Activated CD4-positive, alpha-beta T cell treated with anti-CD3 and anti-CD28 coated beads for 36 hours (primary cell): ENCODE results near the gene DRAM1. TPM values are rescaled to one million over a fixed set of nuclear protein-coding genes. Genes with fewer than 3 reads are reported as not detected.
"Not testable (repeated sequence)": the region's sequence is repeated elsewhere in the genome, so short reads cannot be mapped to it uniquely, and the experiment has no call there.

Source experiments
- ATAC-seq: fragments of 200-7000 bp; cut with Tn5 transposase; one replicate; pipeline ENCODE4 v1.10.0; 2021; ENCODE audit warnings: mild to moderate bottlenecking, moderate library complexity
- CTCF ChIA-PET: fragments of 350-600 bp; sonication (Branson Sonifier 250); formaldehyde crosslinking; loops from one replicate; lab custom pipeline; 2021; ENCODE audit warnings: antibody characterized with exemption; lab: Charles Lee
- POLR2A ChIA-PET: fragments of 350-600 bp; sonication (Branson Sonifier 250); formaldehyde crosslinking; loops from one replicate; lab custom pipeline; 2021; ENCODE audit warnings: antibody characterized with exemption, inconsistent platforms; lab: Charles Lee
- DNase-seq: peaks from one replicate; pipeline ENCODE4 v3.0.0-alpha.2; 2020
- H3K27ac Mint-ChIP-seq: one replicate; pipeline ENCODE4 v1.8.0; 2021; ENCODE audit warnings: mixed read lengths
- H3K27me3 Mint-ChIP-seq: one replicate; pipeline ENCODE4 v1.8.0; 2021; ENCODE audit warnings: mixed read lengths
- H3K36me3 Mint-ChIP-seq: one replicate; pipeline ENCODE4 v1.8.0; 2021; ENCODE audit warnings: low read depth, mixed read lengths
- H3K4me1 Mint-ChIP-seq: one replicate; pipeline ENCODE4 v1.8.0; 2021; ENCODE audit warnings: mixed read lengths
- H3K4me3 Mint-ChIP-seq: one replicate; pipeline ENCODE4 v1.8.0; 2021; ENCODE audit warnings: mild to moderate bottlenecking, moderate library complexity, mixed read lengths
- H3K9me3 Mint-ChIP-seq: one replicate; pipeline ENCODE4 v1.8.0; 2021; ENCODE audit warnings: low read depth, mixed read lengths
- intact Hi-C, 2 experiments: fragments of 100-400 bp; cut with DNase I in 1 of 2; cut with micrococcal nuclease in 1 of 2; formaldehyde crosslinking; loops; one replicate each; pipeline versions ENCODE4 v1.14.2 to v1.15.1; 2022 to 2024; cut with DNase I, micrococcal nuclease
- total RNA-seq, 2 experiments: library from RNA; stranded (reverse); gene quantifications; one replicate each; pipeline ENCODE4 v1.2.3, GENCODE V29; 2021

The DRAM1 gene
- total RNA-seq, 2 experiments from 2014 or later = 2.3 to 2.4 TPM

- no peak for ATAC-seq
- ChIA-PET POLR2A (interaction anchor here (0.6 to 0.7 kb wide), 2 partner anchors 93 to 475 kb away, joined by 3 to 5 read pairs; no protein-coding TSS in a partner anchor), CTCF (interaction anchor here (0.7 to 1.2 kb wide), 3 partner anchors 71 to 294 kb away, joined by 3 read pairs; no protein-coding TSS in a partner anchor)
- Mint-ChIP-seq H3K27ac (no peak overlapping the region), H3K9me3 (no peaks in the 10 kb centered on the region), H3K27me3 (no peaks in the 10 kb centered on the region), H3K4me3 (no peak overlapping the region), H3K36me3 (no peaks in the 10 kb centered on the region), H3K4me1 (peaks cover 3% of the 10 kb centered on the region)
- intact Hi-C loops = no loop called here
- DNase-seq = no peak
These were observed 32.2 kb upstream of the DRAM1 start for GRCh38 chr12:101845137-101845711.

DNA sequence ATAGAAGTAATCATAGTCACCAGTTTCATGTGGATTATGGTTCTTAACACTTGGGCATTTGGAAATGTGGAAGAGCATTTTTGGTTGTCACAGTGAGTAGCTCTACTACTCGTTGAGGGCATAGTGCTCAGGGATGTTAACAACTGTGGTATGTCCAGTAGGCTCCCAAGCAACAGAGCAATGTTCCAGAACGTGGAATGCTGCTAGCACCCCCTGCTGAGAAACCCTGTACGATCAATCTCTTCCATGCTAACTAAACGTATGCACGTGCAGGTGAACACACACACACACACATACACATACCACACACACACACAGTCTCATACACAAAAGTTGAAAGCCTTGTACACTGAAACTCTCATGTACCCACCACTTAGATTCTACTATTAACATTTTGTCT lies 30.1 kb upstream of the DRAM1 start:
- ChIA-PET POLR2A (no interaction called here), CTCF (interaction anchor here (1.3 to 1.9 kb wide), 2 partner anchors 54 to 74 kb away, joined by 3 to 4 read pairs; no protein-coding TSS in a partner anchor)
- Mint-ChIP-seq H3K4me3 (no peak overlapping the region), H3K4me1 (peaks cover 9% of the 10 kb centered on the region), H3K36me3 (no peaks in the 10 kb centered on the region), H3K9me3 (no peaks in the 10 kb centered on the region), H3K27me3 (no peaks in the 10 kb centered on the region), H3K27ac (no peak overlapping the region)
- no peak for DNase-seq
- ATAC-seq = no peak
- intact Hi-C loops = no loop called here

DNA sequence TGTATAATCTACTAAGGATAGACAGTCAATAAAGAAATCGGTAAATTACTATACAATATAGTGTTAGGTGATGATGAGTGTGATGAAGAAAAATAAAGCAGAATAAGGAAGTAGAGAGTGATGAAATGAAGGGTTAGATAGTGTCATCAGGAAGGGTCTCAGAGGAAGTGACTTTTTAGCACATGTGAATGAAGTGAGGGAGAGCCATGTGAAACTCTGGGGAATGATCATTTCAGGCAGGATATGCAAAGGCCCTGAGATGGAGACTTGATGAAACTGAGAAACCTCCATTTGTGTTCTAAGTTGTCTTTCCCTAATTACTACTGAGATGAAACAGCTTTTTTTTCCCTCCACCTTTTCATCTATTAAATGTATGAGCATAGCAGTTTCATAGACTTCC lies 27.2 kb upstream of the DRAM1 start:
- no peaks in the 10 kb centered on the region for H3K27me3 Mint-ChIP-seq
- peaks cover 9% of the 10 kb centered on the region for H3K4me1 Mint-ChIP-seq
- no peak overlapping the region for H3K4me3 Mint-ChIP-seq
- POLR2A ChIA-PET = no interaction called here
- DNase-seq = no peak
- CTCF ChIA-PET = interaction anchor here (1.3 kb wide), 1 partner anchor 12 kb away, joined by 3 read pairs; no protein-coding TSS in a partner anchor
- no peaks in the 10 kb centered on the region for H3K9me3 Mint-ChIP-seq
- no peak overlapping the region for H3K27ac Mint-ChIP-seq
- intact Hi-C loops = no loop called here
- no peaks in the 10 kb centered on the region for H3K36me3 Mint-ChIP-seq
- ATAC-seq = peak; percentile 49

GRCh38 chr12:101852998-101853397 lies 24.4 kb upstream of the DRAM1 start:
- intact Hi-C loops = no loop called here
- no peaks in the 10 kb centered on the region for H3K9me3 Mint-ChIP-seq
- H3K4me3 Mint-ChIP-seq = no peak overlapping the region
- ATAC-seq (no peak), DNase-seq (no peak)
- H3K27ac Mint-ChIP-seq = no peak overlapping the region
- ChIA-PET CTCF (interaction anchor here (1.3 to 1.9 kb wide), 2 partner anchors 12 to 22 kb away, joined by 3 to 9 read pairs; partner anchors contain the start of gene GNPTAB), POLR2A (no interaction called here)
- H3K4me1 Mint-ChIP-seq = peaks cover 13% of the 10 kb centered on the region
- no peaks in the 10 kb centered on the region for H3K27me3 Mint-ChIP-seq
- H3K36me3 Mint-ChIP-seq = peaks cover 1% of the 10 kb centered on the region

DNA sequence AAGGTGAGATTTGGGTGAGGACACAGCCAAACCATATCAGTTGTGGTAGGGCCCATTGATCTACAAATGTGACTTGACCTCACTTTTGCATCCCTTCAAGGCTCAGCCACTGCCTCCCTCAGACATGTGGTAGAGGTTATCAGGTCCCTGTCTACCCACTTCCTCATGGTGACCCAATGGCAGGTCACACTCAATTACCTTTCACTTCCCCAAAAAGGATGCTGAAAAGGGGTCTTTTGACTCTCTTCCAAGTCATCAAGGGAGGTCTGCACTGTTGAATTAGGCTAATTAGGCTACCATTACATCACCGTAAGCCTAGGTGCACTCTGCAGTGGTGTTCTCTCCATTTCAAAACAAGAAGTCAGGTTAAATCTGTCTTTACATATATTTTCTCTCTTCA lies 22.6 kb upstream of the DRAM1 start:
- ChIA-PET CTCF (interaction anchor here (0.6 to 1.9 kb wide), 3 partner anchors 12 to 44 kb away, joined by 3 to 14 read pairs (median 3); no protein-coding TSS in a partner anchor), POLR2A (no interaction called here)
- ATAC-seq (no peak), DNase-seq (no peak)
- Mint-ChIP-seq H3K4me1 (peaks cover 22% of the 10 kb centered on the region), H3K4me3 (no peak overlapping the region), H3K36me3 (peaks cover 1% of the 10 kb centered on the region), H3K27me3 (no peaks in the 10 kb centered on the region), H3K9me3 (no peaks in the 10 kb centered on the region), H3K27ac (no peak overlapping the region)
- intact Hi-C loops = no loop called here

DNA sequence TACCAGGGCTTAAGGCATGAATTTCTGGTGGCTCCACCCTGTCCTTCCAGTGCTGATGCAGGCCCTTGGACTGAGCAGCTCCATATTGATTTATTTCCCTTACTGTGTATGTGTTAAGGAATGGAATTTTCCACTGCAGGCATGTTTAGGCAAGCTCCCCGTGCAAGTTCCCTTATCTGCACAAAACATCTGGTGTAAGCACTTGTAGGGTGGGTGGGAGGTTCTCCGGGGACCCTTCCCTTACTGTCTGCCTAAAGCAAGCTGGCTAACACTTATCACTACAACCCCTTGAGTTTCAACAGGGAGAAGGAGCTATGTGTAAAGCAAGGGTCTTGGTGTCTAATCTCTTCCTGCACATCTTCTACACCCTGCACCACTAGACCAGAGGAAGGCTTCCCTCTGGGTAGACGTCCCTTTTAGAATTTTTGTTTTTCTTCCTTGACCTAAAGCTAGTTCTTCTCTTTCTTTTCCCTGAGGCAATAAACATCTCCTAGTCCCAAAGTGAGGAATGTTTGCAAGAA lies 22.0 kb upstream of the DRAM1 start:
- intact Hi-C loops = no loop called here
- peaks cover 1% of the 10 kb centered on the region for H3K36me3 Mint-ChIP-seq
- no peak overlapping the region for H3K4me3 Mint-ChIP-seq
- ChIA-PET POLR2A (no interaction called here), CTCF (interaction anchor here (0.6 to 1.9 kb wide), 3 partner anchors 12 to 16 kb away, joined by 3 to 14 read pairs (median 4); no protein-coding TSS in a partner anchor)
- H3K27ac Mint-ChIP-seq = no peak overlapping the region
- DNase-seq (no peak), ATAC-seq (no peak)
- H3K9me3 Mint-ChIP-seq = no peaks in the 10 kb centered on the region
- peaks cover 24% of the 10 kb centered on the region for H3K4me1 Mint-ChIP-seq
- no peaks in the 10 kb centered on the region for H3K27me3 Mint-ChIP-seq

- H3K4me3 Mint-ChIP-seq = no peak overlapping the region
- peaks cover 1% of the 10 kb centered on the region for H3K36me3 Mint-ChIP-seq
- DNase-seq (no peak), ATAC-seq (no peak)
- intact Hi-C loops = no loop called here
- ChIA-PET POLR2A (no interaction called here), CTCF (interaction anchor here (0.6 to 1.9 kb wide), 3 partner anchors 13 to 1156 kb away, joined by 3 to 14 read pairs (median 4); no protein-coding TSS in a partner anchor)
- no peaks in the 10 kb centered on the region for H3K9me3 Mint-ChIP-seq
- peaks cover 26% of the 10 kb centered on the region for H3K4me1 Mint-ChIP-seq
- no peaks in the 10 kb centered on the region for H3K27me3 Mint-ChIP-seq
- H3K27ac Mint-ChIP-seq = no peak overlapping the region
These were observed 21.4 kb upstream of the DRAM1 start for GRCh38 chr12:101855976-101856375.

DNA sequence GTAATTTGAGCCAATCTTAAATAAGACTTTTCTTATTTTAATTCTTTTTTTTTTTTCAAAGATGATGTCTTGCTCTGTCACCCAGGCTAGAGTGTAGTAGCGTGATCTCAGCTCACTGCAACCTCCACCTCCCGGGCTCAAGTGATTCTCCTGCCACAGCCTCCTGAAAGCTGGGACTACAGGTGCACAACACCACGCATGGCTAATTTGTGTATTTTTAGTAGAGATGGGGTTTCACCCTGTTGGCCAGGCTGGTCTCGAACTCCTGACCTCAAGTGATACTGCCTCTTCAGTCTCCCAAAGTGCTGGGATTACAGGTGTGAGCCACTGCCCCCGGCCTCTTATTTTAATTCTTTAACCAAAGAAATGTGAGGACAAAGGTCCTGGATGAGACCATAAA lies 20.8 kb upstream of the DRAM1 start:
- CTCF ChIA-PET = interaction anchor here (0.6 to 1.1 kb wide), 2 partner anchors 14 to 1156 kb away, joined by 3 to 4 read pairs; no protein-coding TSS in a partner anchor
- intact Hi-C loops, H3K27me3 Mint-ChIP-seq, H3K9me3 Mint-ChIP-seq, H3K36me3 Mint-ChIP-seq, ATAC-seq, POLR2A ChIA-PET, DNase-seq, H3K4me3 Mint-ChIP-seq, H3K27ac Mint-ChIP-seq: not testable (repeated sequence)
- peaks cover 27% of the 10 kb centered on the region for H3K4me1 Mint-ChIP-seq

DNA sequence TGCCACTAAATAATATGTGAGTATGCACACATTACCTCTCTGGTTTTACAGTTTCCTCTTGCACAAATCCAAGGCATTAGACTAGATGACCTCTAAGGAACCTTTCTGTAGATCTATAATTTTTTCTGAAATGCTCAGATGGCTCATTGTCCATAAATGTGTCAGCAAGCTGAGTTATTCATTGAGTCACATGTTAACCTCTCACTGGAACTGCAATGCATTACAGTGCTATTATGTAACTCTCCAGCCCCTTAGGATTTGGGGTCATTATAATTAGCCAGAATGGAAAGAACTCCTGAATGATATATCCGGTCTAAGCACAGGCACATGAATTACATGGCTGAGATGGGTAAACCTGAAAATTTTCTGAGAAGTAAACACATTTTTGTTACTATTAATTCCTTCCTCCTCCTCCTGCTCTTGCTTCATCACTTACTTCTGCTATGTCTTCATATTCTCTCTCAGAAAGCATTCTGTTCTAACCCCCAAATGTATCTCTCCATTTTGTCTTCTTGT lies 20.3 kb upstream of the DRAM1 start:
- Mint-ChIP-seq H3K4me1 (peaks cover 27% of the 10 kb centered on the region), H3K9me3 (no peaks in the 10 kb centered on the region), H3K4me3 (no peak overlapping the region), H3K27me3 (no peaks in the 10 kb centered on the region), H3K27ac (no peak overlapping the region), H3K36me3 (peaks cover 1% of the 10 kb centered on the region)
- ChIA-PET CTCF (no interaction called here), POLR2A (no interaction called here)
- DNase-seq = no peak
- intact Hi-C loops = no loop called here
- no peak for ATAC-seq

DNA sequence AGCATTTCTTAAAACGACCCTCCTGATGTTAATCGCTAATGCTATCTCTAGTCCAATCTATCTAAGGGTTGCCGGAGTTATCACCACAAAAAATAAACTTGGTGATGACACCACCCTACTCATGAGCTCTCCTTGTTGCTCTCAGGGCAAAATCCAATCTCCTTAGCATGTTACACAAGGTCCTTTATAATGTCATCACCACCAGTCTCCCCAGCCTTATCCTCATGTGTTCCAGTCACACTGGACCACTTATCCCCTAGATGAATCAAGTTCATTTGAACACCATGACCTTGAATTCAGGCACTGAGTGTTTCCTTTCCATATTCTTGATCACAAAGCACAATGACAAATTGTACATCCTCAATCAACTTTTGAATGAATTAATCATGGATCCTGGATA lies 19.0 kb upstream of the DRAM1 start:
- no peak for DNase-seq
- intact Hi-C loops = no loop called here
- Mint-ChIP-seq H3K4me3 (no peak overlapping the region), H3K27ac (no peak overlapping the region), H3K4me1 (peaks cover 27% of the 10 kb centered on the region), H3K36me3 (peaks cover 1% of the 10 kb centered on the region), H3K9me3 (no peaks in the 10 kb centered on the region), H3K27me3 (no peaks in the 10 kb centered on the region)
- ChIA-PET POLR2A (no interaction called here), CTCF (no interaction called here)
- no peak for ATAC-seq

- Mint-ChIP-seq H3K27ac (no peak overlapping the region), H3K27me3 (peaks cover 1% of the 10 kb centered on the region), H3K36me3 (peaks cover 2% of the 10 kb centered on the region), H3K4me1 (peaks cover 27% of the 10 kb centered on the region), H3K4me3 (no peak overlapping the region), H3K9me3 (peaks cover under 1% of the 10 kb centered on the region)
- POLR2A ChIA-PET = interaction anchor here (0.6 kb wide), 1 partner anchor 533 kb away, joined by 3 read pairs; no protein-coding TSS in a partner anchor
- intact Hi-C loops = loop anchor here in 1 of 2 experiments (1.0 kb wide), 1 partner anchor 41 kb away; no protein-coding TSS in a partner anchor
- CTCF ChIA-PET = interaction anchor here (0.6 to 0.8 kb wide), 3 partner anchors 66 to 288 kb away, joined by 3 read pairs; no protein-coding TSS in a partner anchor
- peak; percentile 87 for ATAC-seq
- DNase-seq = no peak
These were observed 17.4 kb upstream of the DRAM1 start for GRCh38 chr12:101859664-101860607.
